Mucosa of descending colon (tissue), 3 donors: Measurements from ENCODE around the gene TTC6. TPM values are rescaled to one million over a fixed set of nuclear protein-coding genes. Genes with fewer than 3 reads are reported as not detected.

Source experiments
- ATAC-seq: fragments of 200-7000 bp; cut with Tn5 transposase; one replicate; pipeline ENCODE4 v1.9.1; 2020; ENCODE audit warnings: mild to moderate bottlenecking, moderate library complexity
- DNase-seq, 3 donors: peaks; one replicate each; pipeline ENCODE4 v3.0.0-alpha.2; 2020
- H3K36me3 ChIP-seq: fragments of 200-600 bp; one replicate; pipeline ENCODE4 v1.8.0; 2021; ENCODE audit warnings: low read depth, mild to moderate bottlenecking
- H3K4me1 ChIP-seq: fragments of 200-600 bp; one replicate; pipeline ENCODE4 v1.8.0; 2021; ENCODE audit warnings: low read depth, mild to moderate bottlenecking
- H3K4me3 ChIP-seq: fragments of 200-600 bp; one replicate; pipeline ENCODE4 v1.8.0; 2021; ENCODE audit warnings: mild to moderate bottlenecking
- H3K9me3 ChIP-seq: fragments of 200-600 bp; one replicate; pipeline ENCODE4 v1.8.0; 2021; ENCODE audit warnings: mild to moderate bottlenecking
- intact Hi-C, 2 donors: fragments of 100-400 bp; cut with DNase I in 1 of 2; cut with micrococcal nuclease in 1 of 2; formaldehyde crosslinking; loops; one replicate each; pipeline versions ENCODE4 v1.11.0 to v1.11.1; 2022; cut with DNase I, micrococcal nuclease
- total RNA-seq, 3 donors: library from RNA; stranded (reverse); fragmentation: NEBNext Ultra II Directional in 2 of 3; extraction: Animal tissue kit (Norgen Biotek cat#: 25700) in 2 of 3; gene quantifications; one replicate each; pipeline versions ENCODE4 v1.2.1 to v1.2.4, GENCODE V29; 2021 to 2023
- TF ChIP-seq, protein P1 (sequence below): fragments of 200-600 bp; IDR thresholded peaks from one replicate; pipeline ENCODE4 v1.8.0; 2022; ENCODE audit warnings: antibody characterized with exemption, mild to moderate bottlenecking
- donor health status: DM: no; HTN: no; CAD: no; lungs with moderate emphysema.
- donor health status: DM: no; HTN: no; CAD: no.
- donor health status: DM: no; HTN: yes; CAD: no.

The TTC6 gene
- total RNA-seq, 3 donors from 2014 or later, result 1.7 to 9.2 (median 4.8) TPM

DNA sequence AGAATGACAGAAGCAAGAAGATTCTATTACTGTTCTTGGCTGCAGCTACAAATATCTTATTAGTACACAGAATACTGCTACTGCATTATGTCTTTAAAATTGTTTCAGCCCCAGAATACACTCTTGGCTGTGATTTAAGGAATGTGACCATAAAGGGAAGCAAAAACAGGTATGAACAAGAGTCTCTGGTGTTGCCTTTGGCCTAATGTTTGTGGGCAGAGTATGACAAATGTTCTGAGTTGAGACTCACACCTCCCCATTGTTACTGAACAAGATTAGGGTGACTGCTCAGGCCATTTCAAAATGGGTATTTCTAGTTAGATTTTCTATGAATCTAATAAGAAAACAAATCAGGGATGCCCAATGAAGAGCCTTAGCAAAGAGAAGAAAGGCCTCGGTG, 28.5 kb downstream of the TTC6 start:
- DNase-seq, result no peak
- no peaks in the 10 kb centered on the region for H3K9me3 ChIP-seq
- no peak overlapping the region for H3K4me3 ChIP-seq
- TF ChIP-seq, protein P1, sequence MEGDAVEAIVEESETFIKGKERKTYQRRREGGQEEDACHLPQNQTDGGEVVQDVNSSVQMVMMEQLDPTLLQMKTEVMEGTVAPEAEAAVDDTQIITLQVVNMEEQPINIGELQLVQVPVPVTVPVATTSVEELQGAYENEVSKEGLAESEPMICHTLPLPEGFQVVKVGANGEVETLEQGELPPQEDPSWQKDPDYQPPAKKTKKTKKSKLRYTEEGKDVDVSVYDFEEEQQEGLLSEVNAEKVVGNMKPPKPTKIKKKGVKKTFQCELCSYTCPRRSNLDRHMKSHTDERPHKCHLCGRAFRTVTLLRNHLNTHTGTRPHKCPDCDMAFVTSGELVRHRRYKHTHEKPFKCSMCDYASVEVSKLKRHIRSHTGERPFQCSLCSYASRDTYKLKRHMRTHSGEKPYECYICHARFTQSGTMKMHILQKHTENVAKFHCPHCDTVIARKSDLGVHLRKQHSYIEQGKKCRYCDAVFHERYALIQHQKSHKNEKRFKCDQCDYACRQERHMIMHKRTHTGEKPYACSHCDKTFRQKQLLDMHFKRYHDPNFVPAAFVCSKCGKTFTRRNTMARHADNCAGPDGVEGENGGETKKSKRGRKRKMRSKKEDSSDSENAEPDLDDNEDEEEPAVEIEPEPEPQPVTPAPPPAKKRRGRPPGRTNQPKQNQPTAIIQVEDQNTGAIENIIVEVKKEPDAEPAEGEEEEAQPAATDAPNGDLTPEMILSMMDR, result no peak
- no peaks in the 10 kb centered on the region for H3K36me3 ChIP-seq
- intact Hi-C loops, result no loop called here
- no peak for ATAC-seq
- H3K4me1 ChIP-seq, result no peaks in the 10 kb centered on the region

DNA sequence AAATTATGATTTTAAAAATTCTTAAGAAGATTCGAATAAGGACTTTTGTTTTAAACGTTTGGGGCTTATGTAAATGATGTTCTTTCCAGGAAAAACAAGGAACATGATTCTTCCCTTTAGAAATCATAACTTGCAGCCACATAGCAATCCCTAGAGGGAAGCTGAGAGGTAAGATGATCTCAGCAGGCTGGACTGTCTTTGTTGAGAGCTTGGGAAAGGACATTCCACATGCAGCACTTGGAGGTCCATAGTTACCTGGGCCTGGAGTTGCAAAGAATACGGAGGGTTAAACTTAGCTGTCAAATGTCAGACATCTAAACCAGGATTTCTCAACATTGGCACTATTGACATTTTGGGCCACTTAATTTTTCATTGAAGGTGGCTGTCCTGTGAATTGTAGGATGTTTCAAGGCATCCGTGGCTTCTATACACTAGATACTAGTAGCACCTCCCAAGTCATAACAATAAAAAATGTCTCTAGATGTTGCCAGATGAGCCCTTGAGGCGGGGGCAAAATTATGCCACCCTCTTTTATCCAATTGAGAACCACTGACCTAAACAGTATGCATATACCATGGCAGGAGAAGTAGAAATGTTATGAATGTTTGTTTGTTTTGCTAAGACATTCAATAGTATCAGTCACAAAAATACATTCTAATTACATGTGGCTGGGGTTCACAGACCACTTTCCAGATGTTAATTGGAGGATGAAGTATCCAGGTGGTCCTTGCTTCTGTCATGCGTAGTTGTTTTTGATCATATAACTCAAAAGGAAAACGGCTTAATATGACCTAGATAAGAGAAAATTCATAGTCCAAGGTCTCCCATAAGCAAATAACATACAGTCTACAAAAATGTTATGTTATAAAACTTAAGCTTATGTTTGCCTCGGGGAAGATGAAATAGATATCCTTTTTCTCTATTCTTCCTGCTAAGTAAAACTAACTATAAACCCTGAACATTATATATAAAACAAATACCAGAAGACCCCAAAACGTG, 30.5 kb downstream of the TTC6 start:
- no peaks in the 10 kb centered on the region for H3K36me3 ChIP-seq
- DNase-seq, result no peak
- no peaks in the 10 kb centered on the region for H3K9me3 ChIP-seq
- TF ChIP-seq, protein P1, result no peak
- ATAC-seq, result no peak
- intact Hi-C loops, result no loop called here
- no peak overlapping the region for H3K4me3 ChIP-seq
- no peaks in the 10 kb centered on the region for H3K4me1 ChIP-seq

DNA sequence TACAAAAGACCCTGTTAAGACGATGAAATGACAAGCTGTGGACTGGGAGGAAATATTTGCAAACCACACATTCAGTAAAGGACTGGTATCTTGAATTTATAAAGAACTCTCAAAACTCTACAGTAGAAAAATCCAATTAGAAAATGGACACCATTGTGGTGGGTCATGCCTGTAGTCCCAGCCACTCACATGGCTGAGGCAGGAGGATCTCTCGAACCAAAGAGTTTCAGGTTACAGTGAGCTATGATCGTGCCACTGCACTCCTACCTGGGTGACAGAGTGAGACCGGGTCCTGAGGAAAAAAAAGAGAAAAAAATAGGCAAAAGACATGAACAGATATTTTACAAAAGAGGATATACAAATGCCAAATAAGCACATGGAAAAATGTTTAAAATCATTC, 41.9 kb downstream of the TTC6 start:
- no peaks in the 10 kb centered on the region for H3K9me3 ChIP-seq
- TF ChIP-seq, protein P1, result no peak
- no peak for ATAC-seq
- no peak for DNase-seq
- no peaks in the 10 kb centered on the region for H3K4me1 ChIP-seq
- no peaks in the 10 kb centered on the region for H3K36me3 ChIP-seq
- no peak overlapping the region for H3K4me3 ChIP-seq
- intact Hi-C loops, result no loop called here

DNA sequence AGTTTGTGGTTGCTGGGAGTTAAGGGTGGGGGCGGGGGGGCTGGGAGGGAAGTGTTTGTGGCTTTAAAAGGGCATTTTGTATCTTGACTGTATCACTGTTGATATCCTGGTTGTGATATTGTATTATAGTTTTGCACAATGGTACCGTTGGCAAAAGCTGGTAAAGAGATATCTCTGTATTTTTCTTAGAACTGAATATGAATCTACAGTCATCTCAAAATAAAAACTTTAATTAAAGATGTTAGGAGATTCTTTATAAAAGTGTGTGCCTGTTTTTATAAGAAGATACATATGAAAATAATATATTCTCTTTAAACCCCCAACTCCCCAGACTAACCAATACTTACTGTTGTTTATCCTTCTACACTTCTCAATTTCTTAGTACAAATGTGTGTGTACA, 43.2 kb downstream of the TTC6 start:
- Histone ChIP-seq H3K4me3 (no peak overlapping the region), H3K36me3 (no peaks in the 10 kb centered on the region), H3K4me1 (no peaks in the 10 kb centered on the region), H3K9me3 (no peaks in the 10 kb centered on the region)
- intact Hi-C loops, result no loop called here
- no peak for DNase-seq
- no peak for ATAC-seq
- TF ChIP-seq, protein P1, result no peak

DNA sequence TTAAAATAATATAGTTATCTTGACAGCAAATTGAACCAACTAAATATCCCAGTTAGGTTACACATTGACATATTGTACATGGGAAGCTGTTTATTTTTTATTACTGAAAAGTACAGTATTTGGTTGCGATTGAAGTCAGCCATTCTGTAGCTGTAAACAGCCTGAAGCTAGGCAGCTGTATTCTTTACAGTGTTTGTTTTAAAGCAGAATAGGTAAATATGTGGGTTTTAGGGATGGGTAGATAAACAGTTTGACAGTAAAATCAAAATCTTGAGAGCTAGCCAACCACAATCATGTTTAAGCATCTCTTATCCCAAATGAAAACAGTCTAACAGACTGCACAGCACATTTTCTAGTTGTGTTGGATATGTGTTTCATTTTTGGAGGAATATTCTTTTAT, 45.7 kb downstream of the TTC6 start:
- DNase-seq, result no peak
- TF ChIP-seq, protein P1, result no peak
- H3K4me1 ChIP-seq, result no peaks in the 10 kb centered on the region
- H3K36me3 ChIP-seq, result no peaks in the 10 kb centered on the region
- ATAC-seq, result peak; percentile 44
- no peak overlapping the region for H3K4me3 ChIP-seq
- no peaks in the 10 kb centered on the region for H3K9me3 ChIP-seq
- intact Hi-C loops, result no loop called here
